ENCODE data around the gene CD44. TPM values are rescaled to one million over a fixed set of nuclear protein-coding genes. Genes with fewer than 3 reads are reported as not detected.

The CD44 gene
- polyA plus RNA-seq, 1 experiment = 1,200 TPM

GRCh38 chr11:35151683-35152280 is 12.8 kb downstream of the CD44 start:
- ChIA-PET CTCF (interaction anchor here (0.9 to 1.2 kb wide), 2 partner anchors 14 to 38 kb away, joined by 3 read pairs; no protein-coding TSS in a partner anchor), POLR2A (no interaction called here)
- no peak overlapping the region for H3K4me3 ChIP-seq (ENCODE audit: low read depth, low read length)
- no peak for TF ChIP-seq CTCF (IDR thresholded peaks at IDR 0.05; ENCODE audit: insufficient read depth, low read depth, low read length)
- no peaks in the 10 kb centered on the region for H3K27me3 ChIP-seq (ENCODE audit: control insufficient read depth, insufficient read depth, low read length)
- no peak for DNase-seq (ENCODE audit: low read depth)
- peaks cover 7% of the 10 kb centered on the region for H3K36me3 ChIP-seq (ENCODE audit: control insufficient read depth, insufficient read depth, low read length)

GRCh38 chr11:35152575-35152974 is 13.6 kb downstream of the CD44 start:
- Histone ChIP-seq H3K27me3 (ENCODE audit: control insufficient read depth, insufficient read depth, low read length) (no peaks in the 10 kb centered on the region), H3K36me3 (ENCODE audit: control insufficient read depth, insufficient read depth, low read length) (peaks cover 8% of the 10 kb centered on the region), H3K4me3 (ENCODE audit: low read depth, low read length) (no peak overlapping the region)
- TF ChIP-seq CTCF (IDR thresholded peaks at IDR 0.05; ENCODE audit: insufficient read depth, low read depth, low read length) = no peak
- CTCF ChIA-PET = interaction anchor here (1.2 kb wide), 1 partner anchor 37 kb away, joined by 3 read pairs; no protein-coding TSS in a partner anchor
- DNase-seq (ENCODE audit: low read depth) = no peak
- POLR2A ChIA-PET = no interaction called here

- CTCF ChIA-PET = no interaction called here
- DNase-seq (ENCODE audit: low read depth) = no peak
- POLR2A ChIA-PET = no interaction called here
- Histone ChIP-seq H3K27me3 (ENCODE audit: control insufficient read depth, insufficient read depth, low read length) (no peaks in the 10 kb centered on the region), H3K36me3 (ENCODE audit: control insufficient read depth, insufficient read depth, low read length) (peaks cover 7% of the 10 kb centered on the region), H3K4me3 (ENCODE audit: low read depth, low read length) (no peak overlapping the region)
- TF ChIP-seq CTCF (IDR thresholded peaks at IDR 0.05; ENCODE audit: insufficient read depth, low read depth, low read length) = no peak
Observed at GRCh38 chr11:35153280-35153679, 14.3 kb downstream of the CD44 start.

- TF ChIP-seq CTCF (IDR thresholded peaks at IDR 0.05; ENCODE audit: insufficient read depth, low read depth, low read length) = no peak
- POLR2A ChIA-PET = no interaction called here
- CTCF ChIA-PET = no interaction called here
- no peak overlapping the region for H3K4me3 ChIP-seq (ENCODE audit: low read depth, low read length)
- DNase-seq (ENCODE audit: low read depth) = no peak
- H3K27me3 ChIP-seq (ENCODE audit: control insufficient read depth, insufficient read depth, low read length) = no peaks in the 10 kb centered on the region
- H3K36me3 ChIP-seq (ENCODE audit: control insufficient read depth, insufficient read depth, low read length) = peaks cover 7% of the 10 kb centered on the region
Observed at GRCh38 chr11:35154952-35155351, 16.0 kb downstream of the CD44 start.

GRCh38 chr11:35155677-35156076 is 16.7 kb downstream of the CD44 start:
- POLR2A ChIA-PET = no interaction called here
- CTCF ChIA-PET = no interaction called here

More at GRCh38 chr11:35155677-35156076, 16.7 kb downstream of the CD44 start:
- H3K27me3 ChIP-seq (ENCODE audit: control insufficient read depth, insufficient read depth, low read length) = no peaks in the 10 kb centered on the region
- no peak for DNase-seq (ENCODE audit: low read depth)
- no peak overlapping the region for H3K4me3 ChIP-seq (ENCODE audit: low read depth, low read length)
- peaks cover 7% of the 10 kb centered on the region for H3K36me3 ChIP-seq (ENCODE audit: control insufficient read depth, insufficient read depth, low read length)
- TF ChIP-seq CTCF (IDR thresholded peaks at IDR 0.05; ENCODE audit: insufficient read depth, low read depth, low read length) = no peak
